Lower leg skin (tissue), 3 donors: ENCODE measurements around the gene AKR7A3.

Experiments
- CTCF ChIP-seq, 3 donors: fragments of 450-650 bp; IDR thresholded peaks; one replicate each; pipeline ENCODE4 v1.5.1; 2016; ENCODE audit warnings: antibody characterized with exemption in 3 of 3, mild to moderate bottlenecking in 3 of 3, moderate library complexity in 2 of 3
- POLR2A ChIP-seq, 2 donors: fragments of 450-650 bp; IDR thresholded peaks; one replicate each; pipeline ENCODE4 v1.6.1; 2016 to 2017; ENCODE audit warnings: antibody characterized with exemption in 2 of 2, mild to moderate bottlenecking in 1 of 2, moderate library complexity in 1 of 2

- TF ChIP-seq CTCF (IDR thresholded peaks at IDR 0.05) (no peak), POLR2A (IDR thresholded peaks at IDR 0.05) (no peak)
Measured at GRCh38 chr1:19287436-19288185, 959 bp downstream of the AKR7A3 start.
